Ovary (tissue), 9 donors: ENCODE data around the gene CRADD. TPM values are rescaled to one million over a fixed set of nuclear protein-coding genes. Genes with fewer than 3 reads are reported as not detected.

Source experiments
- DNase-seq, 5 donors: peaks; one replicate each; pipeline ENCODE4 v3.0.0-alpha.2; 2019 to 2020
- H3K27ac ChIP-seq, 2 donors: fragments of 200-600 bp; one replicate each; pipeline versions ENCODE4 v1.5.1 to v1.8.0; 2019 to 2022
- H3K27me3 ChIP-seq: fragments of 200-600 bp; one replicate; pipeline ENCODE4 v1.8.0; 2022
- H3K36me3 ChIP-seq: fragments of 200-600 bp; sonication (generic); one replicate; pipeline ENCODE4 v1.5.1; 2019
- H3K4me1 ChIP-seq: one replicate; pipeline ENCODE4 v1.8.1; 2013; ENCODE audit warnings: mild to moderate bottlenecking, moderate library complexity; ENCODE audit not compliant: insufficient read depth
- H3K4me3 ChIP-seq: fragments of 200-600 bp; sonication (generic); one replicate; pipeline ENCODE4 v1.5.1; 2017
- H3K9me3 ChIP-seq, 2 donors: fragments of 200-600 bp in 1 of 2; sonication (generic) in 1 of 2; one replicate each; pipeline versions ENCODE4 v1.5.1 to v1.8.1; 2013 to 2019; ENCODE audit warnings: mild to moderate bottlenecking in 1 of 2, moderate library complexity in 1 of 2
- CTCF ChIP-seq, 3 donors: fragments of 450-650 bp in 2 of 3; fragments of 200-600 bp in 1 of 3; IDR thresholded peaks; one replicate each; pipeline versions ENCODE4 v1.5.1 to v1.8.0; 2016 to 2022; ENCODE audit warnings: antibody characterized with exemption in 3 of 3, mild to moderate bottlenecking in 1 of 3
- EP300 ChIP-seq: sonication (generic); formaldehyde crosslinking; IDR thresholded peaks from one replicate; pipeline ENCODE4 v1.6.1; 2017; ENCODE audit warnings: antibody characterized with exemption
- POLR2A ChIP-seq: fragments of 450-650 bp; IDR thresholded peaks from one replicate; pipeline ENCODE4 v1.6.1; 2017; ENCODE audit warnings: antibody characterized with exemption, mild to moderate bottlenecking, moderate library complexity
- WGBS, 3 donors: extraction: QIAGEN DNeasy Blood & Tissue Kit in 1 of 3; methylation state at CpG; one replicate each; pipeline versions ENCODE4 v1.1.5 to v1.1.7; 2013 to 2017; 5-methylcytosine and 5-hydroxymethylcytosine counted together
- intact Hi-C, 4 donors: fragments of 100-400 bp; cut with DNase I; formaldehyde crosslinking; loops; one replicate each; pipeline versions ENCODE4 v1.11.0 to v1.15.1; 2022 to 2023
- polyA plus RNA-seq, 2 donors: library from polyadenylated mRNA; stranded (reverse); fragments of 200-250 nt in 1 of 2; fragments of 350-450 nt in 1 of 2; fragmentation: Illumina TruSeq in 1 of 2; extraction: RNeasy Lipid Tissue Mini Kit (QIAGEN cat#74804) in 1 of 2; gene quantifications; one replicate each; pipeline ENCODE4 v1.2.3, GENCODE V29; 2013 to 2014
- total RNA-seq, 7 donors: library from RNA; depleted of rRNA in 2 of 7; stranded (reverse); fragments of >200 nt in 2 of 7; fragmentation: NEBNext Ultra II Directional in 3 of 7; extraction: Animal tissue kit (Norgen Biotek cat#: 25700) in 3 of 7; gene quantifications; one replicate each; pipeline versions ENCODE4 v1.1.0 to v1.2.4, GENCODE V29; 2016 to 2023
- donor health status: DM: no; HTN: no; CAD: no; lungs with moderate emphysema.
- donor health status: DM: no; HTN: no; CAD: no.
- donor health status: Bipolar disorder and iron deficiency.
- donor health status: DM: yes; HTN: yes; CAD: no.
- donor health status: DM: no; HTN: no; CAD: no.
- donor health status: DM: yes; HTN: yes; CAD: no.

Gene CRADD
- total and polyA plus RNA-seq, 9 donors, result 11.4 to 67.8 (median 16.9) TPM

GRCh38 chr12:93914281-93914680 lies 237.1 kb downstream of the CRADD start:
- TF ChIP-seq CTCF (IDR thresholded peaks at IDR 0.05), result no peak
- no peak for TF ChIP-seq POLR2A
- TF ChIP-seq EP300, result no peak
- intact Hi-C loops, result no loop called here
- no peaks in the 10 kb centered on the region for H3K36me3 ChIP-seq
- H3K4me3 ChIP-seq, result no peak overlapping the region
- no peak overlapping the region for H3K27ac ChIP-seq
- H3K4me1 ChIP-seq, result no peaks in the 10 kb centered on the region
- 95 to 97% (median 96%) methylated on average over 5 of the region's 5 CpGs for WGBS, 3 donors
- no peaks in the 10 kb centered on the region for H3K27me3 ChIP-seq
- H3K9me3 ChIP-seq, result no peaks in the 10 kb centered on the region
- no peak for DNase-seq

- TF ChIP-seq EP300, result no peak
- no peak for TF ChIP-seq POLR2A
- TF ChIP-seq CTCF (IDR thresholded peaks at IDR 0.05), result no peak
- 77 to 83% (median 80%) methylated on average over 3 of the region's 3 CpGs for WGBS, 3 donors
- H3K27me3 ChIP-seq, result no peaks in the 10 kb centered on the region
- no peaks in the 10 kb centered on the region for H3K4me1 ChIP-seq
- no peak for DNase-seq
- no peaks in the 10 kb centered on the region for H3K9me3 ChIP-seq
- H3K36me3 ChIP-seq, result no peaks in the 10 kb centered on the region
- intact Hi-C loops, result no loop called here
- no peak overlapping the region for H3K27ac ChIP-seq
- no peak overlapping the region for H3K4me3 ChIP-seq
Observed at GRCh38 chr12:93915411-93915810, 238.2 kb downstream of the CRADD start.

GRCh38 chr12:93916402-93916801 lies 239.2 kb downstream of the CRADD start:
- Histone ChIP-seq H3K27me3 (no peaks in the 10 kb centered on the region), H3K4me3 (no peak overlapping the region), H3K4me1 (no peaks in the 10 kb centered on the region), H3K27ac (no peak overlapping the region), H3K9me3 (no peaks in the 10 kb centered on the region), H3K36me3 (no peaks in the 10 kb centered on the region)
- intact Hi-C loops, result no loop called here
- WGBS, 3 donors, result 57 to 79% (median 67%) methylated on average over 7 of the region's 7 CpGs
- TF ChIP-seq POLR2A (no peak), EP300 (no peak), CTCF (IDR thresholded peaks at IDR 0.05) (no peak)
- DNase-seq, result no peak

GRCh38 chr12:93918262-93918661 lies 241.1 kb downstream of the CRADD start:
- DNase-seq, result no peak
- TF ChIP-seq EP300 (peak; percentile 31), CTCF (IDR thresholded peaks at IDR 0.05) (no peak)
- intact Hi-C loops, result no loop called here
- WGBS, 3 donors, result 70 to 72% (median 71%) methylated on average over 6 of the region's 6 CpGs
- Histone ChIP-seq H3K9me3 (no peaks in the 10 kb centered on the region), H3K27me3 (no peaks in the 10 kb centered on the region), H3K4me1 (no peaks in the 10 kb centered on the region), H3K36me3 (no peaks in the 10 kb centered on the region), H3K27ac (no peak overlapping the region), H3K4me3 (no peak overlapping the region)

GRCh38 chr12:93918900-93919299 lies 241.7 kb downstream of the CRADD start:
- no peak for TF ChIP-seq POLR2A
- no peak for TF ChIP-seq CTCF (IDR thresholded peaks at IDR 0.05)
- no peak for TF ChIP-seq EP300
- 84 to 98% (median 87%) methylated on average over 4 of the region's 4 CpGs for WGBS, 3 donors

More at GRCh38 chr12:93918900-93919299, 241.7 kb downstream of the CRADD start:
- Histone ChIP-seq H3K27me3 (no peaks in the 10 kb centered on the region), H3K36me3 (no peaks in the 10 kb centered on the region), H3K27ac (no peak overlapping the region), H3K4me3 (no peak overlapping the region), H3K4me1 (no peaks in the 10 kb centered on the region), H3K9me3 (no peaks in the 10 kb centered on the region)
- DNase-seq, result no peak
- intact Hi-C loops, result no loop called here
